Upper lobe of right lung (tissue), 1 donor: Measurements from ENCODE around the gene GID4. TPM values are rescaled to one million over a fixed set of nuclear protein-coding genes. Genes with fewer than 3 reads are reported as not detected.

ENCODE experiments used
- ATAC-seq: fragments of 200-7000 bp; cut with Tn5 transposase; one replicate; pipeline ENCODE4 v1.9.1; 2020; ENCODE audit warnings: mild to moderate bottlenecking, moderate library complexity
- DNase-seq: peaks from one replicate; pipeline ENCODE4 v3.0.0-alpha.2; 2020
- H3K27ac ChIP-seq: fragments of 200-600 bp; one replicate; pipeline ENCODE4 v1.8.0; 2022
- H3K27me3 ChIP-seq: fragments of 200-600 bp; one replicate; pipeline ENCODE4 v1.8.0; 2022; ENCODE audit warnings: mild to moderate bottlenecking
- H3K36me3 ChIP-seq: fragments of 200-600 bp; one replicate; pipeline ENCODE4 v1.8.0; 2022
- H3K4me1 ChIP-seq: fragments of 200-600 bp; one replicate; pipeline ENCODE4 v1.8.0; 2022
- H3K4me3 ChIP-seq: fragments of 200-600 bp; one replicate; pipeline ENCODE4 v1.8.0; 2022; ENCODE audit warnings: mild to moderate bottlenecking
- H3K9me3 ChIP-seq: fragments of 200-600 bp; one replicate; pipeline ENCODE4 v1.8.0; 2022
- CTCF ChIP-seq: fragments of 200-600 bp; IDR thresholded peaks from one replicate; pipeline ENCODE4 v1.8.0; 2022; ENCODE audit warnings: antibody characterized with exemption
- intact Hi-C: fragments of 100-400 bp; cut with DNase I; formaldehyde crosslinking; loops from one replicate; pipeline ENCODE4 v1.11.0; 2022
- total RNA-seq: library from RNA; stranded (reverse); fragmentation: NEBNext Ultra II Directional; extraction: Animal tissue kit (Norgen Biotek cat#: 25700); gene quantifications from one replicate; pipeline ENCODE4 v1.2.1, GENCODE V29; 2021
- donor health status: DM: no; HTN: yes; CAD: no; lungs with severe emphysema.

The GID4 gene
- total RNA-seq, 1 donor from 2014 or later: 11.6 TPM

- H3K4me1 ChIP-seq: no peaks in the 10 kb centered on the region
- intact Hi-C loops: no loop called here
- H3K4me3 ChIP-seq: no peak overlapping the region
- H3K9me3 ChIP-seq: no peaks in the 10 kb centered on the region
- no peaks in the 10 kb centered on the region for H3K27me3 ChIP-seq
- DNase-seq: no peak
- ATAC-seq: no peak
- H3K36me3 ChIP-seq: peaks cover 57% of the 10 kb centered on the region
- H3K27ac ChIP-seq: no peak overlapping the region
- TF ChIP-seq CTCF: no peak
These were observed 63.4 kb downstream of the GID4 start for GRCh38 chr17:18102640-18103039.

DNA sequence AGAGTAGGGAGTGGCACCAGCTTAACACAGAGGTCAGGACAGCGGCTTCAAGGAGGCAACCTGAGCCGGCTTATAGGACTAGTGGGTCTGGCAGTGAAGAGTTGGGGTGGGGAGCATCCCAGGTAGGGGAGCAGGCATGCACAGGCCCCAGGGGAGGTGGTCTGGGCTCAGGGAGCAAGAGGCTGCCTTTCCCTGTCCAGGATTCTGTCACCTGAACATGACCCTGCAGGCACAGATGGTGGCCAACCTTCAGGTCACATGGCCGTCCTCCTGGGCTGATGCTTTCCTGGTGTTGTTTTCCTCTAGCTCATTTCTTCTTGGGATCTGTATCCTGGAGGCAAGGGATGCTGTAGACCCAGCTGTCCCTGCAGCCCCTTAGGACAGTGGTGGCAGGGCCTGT, 65.8 kb downstream of the GID4 start:
- intact Hi-C loops: no loop called here
- no peak for TF ChIP-seq CTCF
- no peaks in the 10 kb centered on the region for H3K27me3 ChIP-seq
- no peaks in the 10 kb centered on the region for H3K4me1 ChIP-seq
- peaks cover 33% of the 10 kb centered on the region for H3K36me3 ChIP-seq
- no peak overlapping the region for H3K4me3 ChIP-seq
- H3K27ac ChIP-seq: no peak overlapping the region
- H3K9me3 ChIP-seq: no peaks in the 10 kb centered on the region
- DNase-seq (no peak), ATAC-seq (no peak)

DNA sequence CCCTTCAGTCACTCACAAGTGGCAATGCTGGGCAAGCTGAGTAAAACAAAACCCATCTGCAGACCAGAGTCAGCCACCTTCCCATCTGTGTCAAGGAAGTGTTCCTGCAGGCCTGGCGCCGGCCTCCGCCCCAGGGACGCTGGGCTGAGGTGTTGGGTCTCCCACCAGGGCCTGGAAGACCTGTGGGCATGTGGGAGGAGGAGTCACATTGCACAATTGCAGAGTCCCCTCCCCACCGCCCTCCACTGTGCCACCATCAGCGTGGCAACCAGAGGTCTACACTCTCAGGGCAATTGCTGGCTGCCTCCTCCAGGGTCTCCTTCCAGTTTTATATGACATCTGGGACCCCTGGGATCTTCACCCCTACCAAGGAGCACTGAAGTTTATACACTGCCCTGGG, 66.4 kb downstream of the GID4 start:
- Histone ChIP-seq H3K9me3 (no peaks in the 10 kb centered on the region), H3K4me1 (no peaks in the 10 kb centered on the region), H3K27me3 (no peaks in the 10 kb centered on the region), H3K4me3 (no peak overlapping the region), H3K27ac (no peak overlapping the region), H3K36me3 (peaks cover 28% of the 10 kb centered on the region)
- DNase-seq (no peak), ATAC-seq (no peak)
- no peak for TF ChIP-seq CTCF
- intact Hi-C loops: no loop called here

GRCh38 chr17:18106211-18106610, 67.0 kb downstream of the GID4 start:
- intact Hi-C loops: no loop called here

GRCh38 chr17:18107061-18107790, 68.0 kb downstream of the GID4 start:
- no peak overlapping the region for H3K4me3 ChIP-seq
- no peak for TF ChIP-seq CTCF
- peaks cover 13% of the 10 kb centered on the region for H3K36me3 ChIP-seq
- DNase-seq (no peak), ATAC-seq (no peak)
- H3K27ac ChIP-seq: no peak overlapping the region
- intact Hi-C loops: no loop called here
- H3K4me1 ChIP-seq: no peaks in the 10 kb centered on the region
- no peaks in the 10 kb centered on the region for H3K27me3 ChIP-seq
- no peaks in the 10 kb centered on the region for H3K9me3 ChIP-seq

More at GRCh38 chr17:18106211-18106610, 67.0 kb downstream of the GID4 start:
- Histone ChIP-seq H3K27me3 (no peaks in the 10 kb centered on the region), H3K4me1 (no peaks in the 10 kb centered on the region), H3K4me3 (no peak overlapping the region), H3K9me3 (no peaks in the 10 kb centered on the region), H3K27ac (no peak overlapping the region), H3K36me3 (peaks cover 23% of the 10 kb centered on the region)
- DNase-seq (no peak), ATAC-seq (no peak)
- no peak for TF ChIP-seq CTCF

- ATAC-seq (no peak), DNase-seq (no peak)
- Histone ChIP-seq H3K4me3 (no peak overlapping the region), H3K27ac (no peak overlapping the region), H3K27me3 (no peaks in the 10 kb centered on the region), H3K36me3 (peaks cover 13% of the 10 kb centered on the region), H3K9me3 (no peaks in the 10 kb centered on the region), H3K4me1 (no peaks in the 10 kb centered on the region)
- TF ChIP-seq CTCF: no peak
- intact Hi-C loops: no loop called here
These were observed 68.8 kb downstream of the GID4 start for GRCh38 chr17:18107971-18108370.
